Bronchial epithelial cell (primary cell): ENCODE measurements around the gene PPARA. TPM values are rescaled to one million over a fixed set of nuclear protein-coding genes. Genes with fewer than 3 reads are reported as not detected.

ENCODE experiments used
- DNase-seq: peaks from one replicate; pipeline ENCODE4 v3.0.0-alpha.2; 2010; ENCODE audit warnings: low read depth
- FAIRE-seq: peaks from 2 replicates; lab custom pipeline; 2011; peaks lifted over from hg19 to GRCh38; lab: Jason Lieb, UNC
- H3K27me3 ChIP-seq: 2 replicates; pipeline ENCODE4 v1.5.1; 2011; ENCODE audit warnings: low read length; ENCODE audit not compliant: control insufficient read depth, insufficient read depth
- H3K36me3 ChIP-seq: 2 replicates; pipeline ENCODE4 v1.5.1; 2011; ENCODE audit warnings: low read length; ENCODE audit not compliant: control insufficient read depth, insufficient read depth
- H3K4me3 ChIP-seq: 2 replicates; pipeline ENCODE4 v1.5.1; 2011; ENCODE audit warnings: mild to moderate bottlenecking, low read depth, low read length, control low read depth
- CTCF ChIP-seq: IDR thresholded peaks from 2 replicates; pipeline ENCODE4 v1.5.1; 2011; ENCODE audit warnings: mild to moderate bottlenecking, moderate library complexity, low read length, control low read depth, inconsistent platforms; ENCODE audit not compliant: insufficient read depth, severe bottlenecking
- total RNA-seq: library from RNA; depleted of rRNA; stranded (reverse); fragments of >200 nt; gene quantifications from 2 replicates; pipeline ENCODE4 v1.2.1, GENCODE V29; 2014

The PPARA gene
- total RNA-seq, 1 donor from 2014 or later = 10.5 TPM

- H3K36me3 ChIP-seq = peaks cover 3% of the 10 kb centered on the region
- DNase-seq (no peak), FAIRE-seq (no peak)
- TF ChIP-seq CTCF = no peak
- H3K4me3 ChIP-seq = no peak overlapping the region
- H3K27me3 ChIP-seq = no peaks in the 10 kb centered on the region
Observed at GRCh38 chr22:46201059-46201757, 50.9 kb downstream of the PPARA start.

GRCh38 chr22:46202897-46203600 is 52.7 kb downstream of the PPARA start:
- FAIRE-seq = no peak
- no peak for TF ChIP-seq CTCF
- H3K4me3 ChIP-seq = no peak overlapping the region
- peaks cover 3% of the 10 kb centered on the region for H3K36me3 ChIP-seq
- DNase-seq = no peak
- no peaks in the 10 kb centered on the region for H3K27me3 ChIP-seq

- H3K27me3 ChIP-seq = no peaks in the 10 kb centered on the region
- peaks cover 1% of the 10 kb centered on the region for H3K36me3 ChIP-seq
- DNase-seq (no peak), FAIRE-seq (no peak)
- H3K4me3 ChIP-seq = no peak overlapping the region
- TF ChIP-seq CTCF = no peak
Observed at GRCh38 chr22:46203601-46203980, 53.3 kb downstream of the PPARA start.

GRCh38 chr22:46209262-46209661 is 58.9 kb downstream of the PPARA start:
- no peak overlapping the region for H3K4me3 ChIP-seq
- FAIRE-seq (no peak), DNase-seq (no peak)
- no peak for TF ChIP-seq CTCF
- H3K36me3 ChIP-seq = peaks cover 1% of the 10 kb centered on the region
- no peaks in the 10 kb centered on the region for H3K27me3 ChIP-seq

GRCh38 chr22:46212195-46212594 is 61.9 kb downstream of the PPARA start:
- no peak for TF ChIP-seq CTCF
- DNase-seq (no peak), FAIRE-seq (no peak)
- Histone ChIP-seq H3K27me3 (no peaks in the 10 kb centered on the region), H3K4me3 (no peak overlapping the region), H3K36me3 (peaks cover 1% of the 10 kb centered on the region)
